MM.1S (cell line): ENCODE measurements around the gene INSR.

Experiments used
- CTCF ChIP-seq: fragments of 300-600 bp; sonication (generic); IDR thresholded peaks from 2 replicates; pipeline ENCODE4 v1.5.1; 2016; ENCODE audit warnings: antibody characterized with exemption, low read length, mixed read lengths
- EZH2 ChIP-seq: fragments of 300-600 bp; sonication (generic); optimal IDR thresholded peaks from 2 replicates; pipeline ENCODE3; 2017; ENCODE audit warnings: low read depth, mild to moderate bottlenecking, antibody characterized with exemption, low read length, mixed read lengths

GRCh38 chr19:7088999-7089398, 205.2 kb downstream of the INSR start:
- TF ChIP-seq CTCF (no peak), EZH2 (no peak)
